ENCODE results near the gene CDK8. TPM values are rescaled to one million over a fixed set of nuclear protein-coding genes. Genes with fewer than 3 reads are reported as not detected.

The CDK8 gene
- total and polyA plus RNA-seq, 12 donors, result 6.4 to 12.5 (median 9.2) TPM

GRCh38 chr13:26448032-26448431 lies 194.1 kb downstream of the CDK8 start:
- no peaks in the 10 kb centered on the region for H3K36me3 ChIP-seq
- H3K27ac ChIP-seq, result no peak overlapping the region
- TF ChIP-seq, protein P1, sequence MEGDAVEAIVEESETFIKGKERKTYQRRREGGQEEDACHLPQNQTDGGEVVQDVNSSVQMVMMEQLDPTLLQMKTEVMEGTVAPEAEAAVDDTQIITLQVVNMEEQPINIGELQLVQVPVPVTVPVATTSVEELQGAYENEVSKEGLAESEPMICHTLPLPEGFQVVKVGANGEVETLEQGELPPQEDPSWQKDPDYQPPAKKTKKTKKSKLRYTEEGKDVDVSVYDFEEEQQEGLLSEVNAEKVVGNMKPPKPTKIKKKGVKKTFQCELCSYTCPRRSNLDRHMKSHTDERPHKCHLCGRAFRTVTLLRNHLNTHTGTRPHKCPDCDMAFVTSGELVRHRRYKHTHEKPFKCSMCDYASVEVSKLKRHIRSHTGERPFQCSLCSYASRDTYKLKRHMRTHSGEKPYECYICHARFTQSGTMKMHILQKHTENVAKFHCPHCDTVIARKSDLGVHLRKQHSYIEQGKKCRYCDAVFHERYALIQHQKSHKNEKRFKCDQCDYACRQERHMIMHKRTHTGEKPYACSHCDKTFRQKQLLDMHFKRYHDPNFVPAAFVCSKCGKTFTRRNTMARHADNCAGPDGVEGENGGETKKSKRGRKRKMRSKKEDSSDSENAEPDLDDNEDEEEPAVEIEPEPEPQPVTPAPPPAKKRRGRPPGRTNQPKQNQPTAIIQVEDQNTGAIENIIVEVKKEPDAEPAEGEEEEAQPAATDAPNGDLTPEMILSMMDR (IDR thresholded peaks at IDR 0.05), result no peak
- DNase-seq, result no peak
- peaks cover 0 to 3% (median 0%) of the 10 kb centered on the region in 9 donors for H3K4me1 ChIP-seq
- intact Hi-C loops (cut with DNase I), result no loop called here
- 76 to 78% methylated on average over 2 of the region's 2 CpGs for WGBS, 2 donors
- H3K27me3 ChIP-seq, result peaks cover 0 to 4% (median 0%) of the 10 kb centered on the region in 7 donors
- ATAC-seq, result no peak
- H3K4me3 ChIP-seq, result no peak overlapping the region
- H3K9me3 ChIP-seq, result peaks cover 0 to 18% (median 0%) of the 10 kb centered on the region in 11 donors

DNA sequence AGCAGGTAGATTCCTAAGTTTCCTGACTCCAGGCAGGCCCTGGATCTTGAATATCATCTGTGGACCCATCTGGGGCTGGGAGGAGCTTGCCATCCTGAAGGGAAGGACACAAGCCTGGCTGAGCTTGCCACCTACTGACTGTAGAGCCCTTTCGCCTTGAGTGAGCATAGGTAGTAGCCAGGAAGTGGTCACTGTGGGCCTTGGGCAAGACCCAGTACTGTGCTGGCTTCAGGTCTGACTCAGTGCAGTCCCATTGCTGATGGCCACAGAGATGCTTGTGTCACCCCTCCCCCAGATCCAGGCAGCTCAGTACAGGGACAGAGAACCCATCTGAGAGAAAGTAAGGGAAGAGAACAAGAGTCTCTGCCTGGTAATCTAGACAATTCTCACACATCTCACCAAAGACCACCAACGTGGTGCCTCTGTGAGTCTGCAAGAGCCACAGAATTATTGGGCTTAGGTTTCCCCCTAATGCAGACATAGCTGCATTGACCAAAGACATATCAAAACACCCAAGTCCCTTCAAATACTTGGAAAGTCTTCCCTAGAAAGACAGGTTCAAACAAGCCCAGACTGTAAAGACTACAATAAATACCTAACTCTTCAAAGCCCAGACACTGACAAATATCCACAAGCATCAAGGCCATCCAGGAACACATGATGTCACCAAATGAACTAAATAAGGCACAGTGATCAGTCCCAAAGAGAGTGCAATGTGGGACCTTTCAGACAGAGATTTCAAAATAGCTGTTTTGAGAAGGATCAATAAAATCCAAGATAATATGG lies 195.3 kb downstream of the CDK8 start:
- Histone ChIP-seq H3K4me3 (no peak overlapping the region), H3K9me3 (peaks cover 0 to 18% (median 0%) of the 10 kb centered on the region in 11 donors), H3K27me3 (peaks cover 0 to 4% (median 0%) of the 10 kb centered on the region in 7 donors), H3K27ac (no peak overlapping the region), H3K36me3 (no peaks in the 10 kb centered on the region), H3K4me1 (no peaks in the 10 kb centered on the region)
- no peak for ATAC-seq
- no peak for DNase-seq
- intact Hi-C loops (cut with DNase I), result no loop called here
- TF ChIP-seq, protein P1 (IDR thresholded peaks at IDR 0.05), result no peak
- 72 to 78% methylated on average over 2 of the region's 2 CpGs for WGBS, 2 donors

Other genes with a start within 250 kb of the CDK8 start
- gene SHISA2, start 202.1 kb upstream of the CDK8 start, total RNA-seq, result under 1 TPM in 9 of 10 donors, not detected in 1; 0.12 to 0.94 (median 0.28) TPM
- under 1 TPM; 0.06 to 0.22 TPM for gene SHISA2, start 202.1 kb upstream of the CDK8 start, polyA plus RNA-seq
- gene RNF6, start 31.8 kb upstream of the CDK8 start, total RNA-seq, result 10 to 100 TPM; 17.2 to 26.6 (median 24.5) TPM
- gene RNF6, start 31.8 kb upstream of the CDK8 start, polyA plus RNA-seq, result 10 to 100 TPM in 1 of 2 donors, 1 to 10 TPM in 1; 8.8 to 15.7 TPM